Measurements from ENCODE around the gene IGF2. TPM values are rescaled to one million over a fixed set of nuclear protein-coding genes. Genes with fewer than 3 reads are reported as not detected.

IGF2 gene
- total RNA-seq, 1 experiment from 2014 or later: 14.5 TPM

- Histone ChIP-seq H3K27me3 (ENCODE audit: control insufficient read depth, insufficient read depth, low read length) (peaks cover 57% of the 10 kb centered on the region), H3K4me1 (ENCODE audit: control insufficient read depth, insufficient read depth, low read length) (peaks cover 11% of the 10 kb centered on the region), H3K4me3 (ENCODE audit: low read depth in 2 of 2, low read length in 2 of 2) (0 out of 4 replicates have a peak overlapping the region, but pooled peaks of 1 of the 2 experiments have one; percentile 4), H3K9me3 (ENCODE audit: control insufficient read depth, insufficient read depth, low read depth, low read length) (no peaks in the 10 kb centered on the region), H3K27ac (ENCODE audit: low read length) (no peak overlapping the region), H3K36me3 (ENCODE audit: control insufficient read depth, insufficient read depth, low read length) (peaks cover 3% of the 10 kb centered on the region; the same call in 1 of the 2 replicates)
- intact Hi-C loops (cut with micrococcal nuclease; ENCODE audit: unreplicated experiment) (no loop called here), in situ Hi-C loops (cut with HindIII; ENCODE audit: low pct_unique_long_range_greater_than_20kb, low sequenced_read_pairs) (loop anchor here (10.0 kb wide), 1 partner anchor 49 kb away; no protein-coding TSS in a partner anchor)
- DNase-seq (ENCODE audit: low read depth, low spot score) (no peak), ATAC-seq (no peak)
- no TSS peak for BruUV-seq (replicated peaks)
- no peak for TF ChIP-seq POLR2AphosphoS5 (IDR thresholded peaks at IDR 0.05; ENCODE audit: low read depth, low read length)
- TF ChIP-seq SIN3A (IDR thresholded peaks at IDR 0.05; ENCODE audit: borderline replicate concordance, insufficient read depth, low read depth, low read length): no peak
- no peak for TF ChIP-seq REST (IDR thresholded peaks at IDR 0.05; ENCODE audit: insufficient read depth in 1 of 2, low read depth in 2 of 2, low read length in 1 of 2)
- TF ChIP-seq CTCF (IDR thresholded peaks at IDR 0.05): no peak
- TF ChIP-seq TCF7L2 (IDR thresholded peaks at IDR 0.05; ENCODE audit: low read depth, low read length): no peak
- POLR2A ChIA-PET: interaction anchor here (0.7 kb wide), 1 partner anchor 109 kb away, joined by 5 read pairs; no protein-coding TSS in a partner anchor
- CTCF ChIA-PET: interaction anchor here (0.8 to 1.1 kb wide), 3 partner anchors 9 to 107 kb away, joined by 3 to 4 read pairs (median 3); no protein-coding TSS in a partner anchor
Measured at GRCh38 chr11:2143477-2143798, 4.2 kb upstream of the IGF2 start.

GRCh38 chr11:2142762-2143202 lies 3.6 kb upstream of the IGF2 start:
- Histone ChIP-seq H3K9me3 (ENCODE audit: control insufficient read depth, insufficient read depth, low read depth, low read length) (no peaks in the 10 kb centered on the region), H3K36me3 (ENCODE audit: control insufficient read depth, insufficient read depth, low read length) (peaks cover 3% of the 10 kb centered on the region; the same call in 1 of the 2 replicates), H3K27me3 (ENCODE audit: control insufficient read depth, insufficient read depth, low read length) (peaks cover 55% of the 10 kb centered on the region), H3K27ac (ENCODE audit: low read length) (no peak overlapping the region), H3K4me3 (ENCODE audit: low read depth in 2 of 2, low read length in 2 of 2) (no peak overlapping the region), H3K4me1 (ENCODE audit: control insufficient read depth, insufficient read depth, low read length) (peaks cover 11% of the 10 kb centered on the region)
- in situ Hi-C loops (cut with HindIII; ENCODE audit: low pct_unique_long_range_greater_than_20kb, low sequenced_read_pairs) (loop anchor here (10.0 kb wide), 1 partner anchor 48 kb away; no protein-coding TSS in a partner anchor), intact Hi-C loops (cut with micrococcal nuclease; ENCODE audit: unreplicated experiment) (no loop called here)
- ChIA-PET CTCF (interaction anchor here (1.1 kb wide), 1 partner anchor 104 kb away, joined by 3 read pairs; no protein-coding TSS in a partner anchor), POLR2A (no interaction called here)
- no peak for TF ChIP-seq REST (IDR thresholded peaks at IDR 0.05; ENCODE audit: insufficient read depth in 1 of 2, low read depth in 2 of 2, low read length in 1 of 2)
- no peak for TF ChIP-seq POLR2AphosphoS5 (IDR thresholded peaks at IDR 0.05; ENCODE audit: low read depth, low read length)
- no peak for TF ChIP-seq CTCF (IDR thresholded peaks at IDR 0.05)
- TF ChIP-seq SIN3A (IDR thresholded peaks at IDR 0.05; ENCODE audit: borderline replicate concordance, insufficient read depth, low read depth, low read length): no peak
- no peak for TF ChIP-seq TCF7L2 (IDR thresholded peaks at IDR 0.05; ENCODE audit: low read depth, low read length)
- no peak for DNase-seq (ENCODE audit: low read depth, low spot score)
- peak; percentile 38; the same call in 1 of the 2 replicates for ATAC-seq
- no TSS peak for BruUV-seq (replicated peaks)

Data from Panc1 (cell line).